ENCODE measurements around the gene ANKRD34A. TPM values are rescaled to one million over a fixed set of nuclear protein-coding genes. Genes with fewer than 3 reads are reported as not detected.

The ANKRD34A gene
- polyA plus RNA-seq, 1 donor from 2014 or later = 1.7 TPM

Other genes with a start within 250 kb of the ANKRD34A start
- 1.5 TPM in 1 of 2 replicates, not detected in the other for gene CD160, start 245.1 kb downstream of the ANKRD34A start, polyA plus RNA-seq
- gene RNF115, start 140.5 kb downstream of the ANKRD34A start, polyA plus RNA-seq = 22.3 and 25.7 TPM in 2 replicates
- gene POLR3C, start 140.4 kb downstream of the ANKRD34A start, polyA plus RNA-seq = 30.1 and 33.1 TPM in 2 replicates
- 4.5 and 5.4 TPM in 2 replicates for gene NUDT17, start 118.9 kb downstream of the ANKRD34A start, polyA plus RNA-seq
- gene PIAS3, start 105.5 kb downstream of the ANKRD34A start, polyA plus RNA-seq = 15.0 and 16.5 TPM in 2 replicates
- 0.16 TPM in 1 of 2 replicates, not detected in the other for gene ANKRD35, start 78.7 kb downstream of the ANKRD34A start, polyA plus RNA-seq
- gene ITGA10, start 54.5 kb downstream of the ANKRD34A start, polyA plus RNA-seq = 0.84 and 0.94 TPM in 2 replicates
- gene PEX11B, start 45.9 kb downstream of the ANKRD34A start, polyA plus RNA-seq = 49.5 and 52.4 TPM in 2 replicates
- 301 and 366 TPM in 2 replicates for gene RBM8A, start 37.1 kb downstream of the ANKRD34A start, polyA plus RNA-seq
- 15.7 and 17.0 TPM in 2 replicates for gene LIX1L, start 6.6 kb downstream of the ANKRD34A start, polyA plus RNA-seq
- 37.5 and 38.6 TPM in 2 replicates for gene POLR3GL, start 115 bp upstream of the ANKRD34A start, polyA plus RNA-seq
- gene TXNIP, start 32.0 kb upstream of the ANKRD34A start, polyA plus RNA-seq = 140 and 165 TPM in 2 replicates
- not detected in 2 replicates for gene HJV, start 57.2 kb upstream of the ANKRD34A start, polyA plus RNA-seq
- 0.26 and 0.34 TPM in 2 replicates for gene NBPF10, start 180.2 kb upstream of the ANKRD34A start, polyA plus RNA-seq

All from neural cell (in vitro differentiated cells).